ENCODE measurements around the gene PRIMA1. TPM values are rescaled to one million over a fixed set of nuclear protein-coding genes. Genes with fewer than 3 reads are reported as not detected.

PRIMA1 gene
- total and polyA plus RNA-seq, 9 of the 15 experiments (the other 6 are each of a cell fraction or from before 2014, with no cell fraction given), result not detected

GRCh38 chr14:93789228-93790130 lies 1.2 kb upstream of the PRIMA1 start:
- in situ Hi-C loops (cut with MboI) (no loop called here), intact Hi-C loops (cut with micrococcal nuclease) (no loop called here)
- ChIA-PET POLR2A (interaction anchor here (0.6 kb wide), 1 partner anchor 31 kb away, joined by 6 read pairs; no protein-coding TSS in a partner anchor), CTCF (ENCODE audit: low intra/inter-chr PET ratio) (no interaction called here)
- Histone ChIP-seq H3K36me3 (ENCODE audit: control insufficient read depth, insufficient read depth, low read length) (no peaks in the 10 kb centered on the region), H3K9me3 (replicated peaks; ENCODE audit: control insufficient read depth, insufficient read depth, low read depth, low read length) (no peaks in the 10 kb centered on the region), H3K4me1 (replicated peaks in 1 of 2; ENCODE audit: control insufficient read depth in 2 of 2, insufficient read depth in 2 of 2, low read length in 2 of 2) (no peaks in the 10 kb centered on the region; a peak in 1 of 5 replicates), H3K9ac (ENCODE audit: insufficient read depth in 1 of 2, low read depth in 2 of 2, low read length in 2 of 2) (no peak overlapping the region), H3K4me2 (ENCODE audit: insufficient read depth, low read length) (no peak overlapping the region), H3K9me1 (ENCODE audit: control insufficient read depth, insufficient read depth, low read length) (no peaks in the 10 kb centered on the region), H3K27me3 (ENCODE audit: control insufficient read depth in 2 of 2, insufficient read depth in 2 of 2, low read length in 2 of 2) (peaks cover 0 to 14% of the 10 kb centered on the region in 2 experiments; a peak in 1 of 5 replicates), H2AFZ (ENCODE audit: low read depth, low read length) (no peak overlapping the region), H4K20me1 (replicated peaks; ENCODE audit: control insufficient read depth, insufficient read depth, low read length) (no peaks in the 10 kb centered on the region), H3K27ac (ENCODE audit: extremely low read depth, low read depth, low read length) (no peak overlapping the region), H3K79me2 (ENCODE audit: control insufficient read depth, insufficient read depth, low read length) (no peaks in the 10 kb centered on the region), H3K4me3 (no peak overlapping the region)
- FAIRE-seq (no peak), ATAC-seq (no peak), DNase-seq (ENCODE audit: extremely low read depth in 1 of 4, low spot score in 3 of 4) (no peak)
- WGBS (ENCODE audit: insufficient coverage, low coverage, missing lambda C conversion rate), result 7% methylated on average over 22 of the region's 29 CpGs
- no TSS peak for BruUV-seq (replicated peaks)
- TF ChIP-seq CREB3L1 (IDR thresholded peaks at IDR 0.05; ENCODE audit: borderline replicate concordance, low read depth) (no peak), ZNF507 (tag; conservative IDR thresholded peaks at IDR 0.05) (no peak), ZNF586 (CRISPR knock-in tag; conservative IDR thresholded peaks at IDR 0.05) (no peak), POLR3A (IDR thresholded peaks at IDR 0.05; ENCODE audit: borderline replicate concordance, extremely low read depth, insufficient read depth, insufficient read length) (no peak), ZFP30 (CRISPR knock-in tag; IDR thresholded peaks at IDR 0.05; ENCODE audit: borderline replicate concordance) (no peak), U2AF2 (optimal IDR thresholded peaks at IDR 0.05; ENCODE audit: low read depth, low read length) (no peak), ZNF780A (CRISPR knock-in tag; IDR thresholded peaks at IDR 0.05) (no peak), NRF1 (conservative IDR thresholded peaks at IDR 0.05 in 1 of 2, IDR thresholded peaks at IDR 0.05 in 1 of 2) (no peak), TFAP4 (CRISPR knock-in tag; IDR thresholded peaks at IDR 0.05; ENCODE audit: borderline replicate concordance) (no peak), MNT (conservative IDR thresholded peaks at IDR 0.05) (no peak), SMARCC2 (IDR thresholded peaks at IDR 0.05; ENCODE audit: low read depth) (no peak), ARHGAP35 (IDR thresholded peaks at IDR 0.05; ENCODE audit: partially characterized antibody) (no peak), ZNF347 (CRISPR knock-in tag; IDR thresholded peaks at IDR 0.05; ENCODE audit: low read depth) (no peak), E2F8 (IDR thresholded peaks at IDR 0.05; ENCODE audit: low read depth, partially characterized antibody) (no peak)
